Measurements from ENCODE around the gene SUPT3H.
"Not testable (repeated sequence)": the region's sequence is repeated elsewhere in the genome, so short reads cannot be mapped to it uniquely, and the experiment has no call there.

SUPT3H gene

GRCh38 chr6:45289751-45290514 lies 87.8 kb downstream of the SUPT3H start:
- ChIA-PET POLR2A (no interaction called here), CTCF (no interaction called here)
- Histone ChIP-seq H3K4me1 (ENCODE audit: control extremely low read depth in 1 of 4, control insufficient read depth in 4 of 4, insufficient read depth in 4 of 4, low read length in 3 of 4) (no peaks in the 10 kb centered on the region), H3K27ac (ENCODE audit: insufficient read depth in 1 of 2, low read depth in 1 of 2, low read length in 2 of 2, poor library complexity in 1 of 2, severe bottlenecking in 2 of 2) (no peak overlapping the region), H3K9me3 (ENCODE audit: control extremely low read depth in 1 of 5, control insufficient read depth in 4 of 5, insufficient read depth in 2 of 5, low read depth in 1 of 5, low read length in 4 of 5) (peaks cover 0 to 8% (median 0%) of the 10 kb centered on the region in 5 experiments), H3K36me3 (ENCODE audit: control insufficient read depth in 4 of 4, insufficient read depth in 4 of 4, low read length in 3 of 4) (peaks cover 0 to 5% (median 0%) of the 10 kb centered on the region in 4 experiments), H3K4me3 (ENCODE audit: control insufficient read depth in 1 of 7, extremely low read depth in 1 of 7, insufficient read depth in 4 of 7, low read depth in 2 of 7, low read length in 6 of 7) (no peak overlapping the region), H3K27me3 (replicated peaks in 2 of 5; ENCODE audit: control insufficient read depth in 4 of 5, insufficient read depth in 5 of 5, low read length in 4 of 5) (no peaks in the 10 kb centered on the region)
- WGBS (ENCODE audit: insufficient coverage), result 100% methylated on average over 3 of the region's 5 CpGs
- no peak for DNase-seq

DNA sequence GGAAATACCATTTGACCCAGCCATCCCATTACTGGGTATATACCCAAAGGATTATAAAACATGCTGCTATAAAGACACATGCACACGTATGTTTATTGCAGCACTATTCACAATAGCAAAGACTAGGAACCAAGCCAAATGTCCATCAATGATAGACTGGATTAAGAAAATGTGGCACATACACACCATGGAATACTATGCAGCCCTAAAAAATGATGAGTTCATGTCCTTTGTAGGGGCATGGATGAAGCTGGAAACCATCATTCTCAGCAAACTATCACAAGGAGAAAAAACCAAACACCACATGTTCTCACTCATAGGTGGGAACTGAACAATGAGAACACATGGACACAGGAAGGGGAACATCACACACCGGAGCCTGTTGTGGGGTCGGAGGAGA lies 91.0 kb downstream of the SUPT3H start:
- H3K27ac ChIP-seq (ENCODE audit: insufficient read depth in 1 of 2, low read depth in 1 of 2, low read length in 2 of 2, poor library complexity in 1 of 2, severe bottlenecking in 2 of 2); H3K9me3 ChIP-seq (ENCODE audit: control extremely low read depth in 1 of 5, control insufficient read depth in 4 of 5, insufficient read depth in 2 of 5, low read depth in 1 of 5, low read length in 4 of 5); H3K4me3 ChIP-seq (ENCODE audit: control insufficient read depth in 1 of 7, extremely low read depth in 1 of 7, insufficient read depth in 4 of 7, low read depth in 2 of 7, low read length in 6 of 7); H3K4me1 ChIP-seq (ENCODE audit: control extremely low read depth in 1 of 4, control insufficient read depth in 4 of 4, insufficient read depth in 4 of 4, low read length in 3 of 4); H3K27me3 ChIP-seq (replicated peaks in 2 of 5; ENCODE audit: control insufficient read depth in 4 of 5, insufficient read depth in 5 of 5, low read length in 4 of 5); H3K36me3 ChIP-seq (ENCODE audit: control insufficient read depth in 4 of 4, insufficient read depth in 4 of 4, low read length in 3 of 4); DNase-seq; POLR2A ChIA-PET; CTCF ChIA-PET: not testable (repeated sequence)
- no CpG with 5 or more reads among the region's 3 CpGs for WGBS (ENCODE audit: insufficient coverage)

GRCh38 chr6:45278367-45278766 lies 99.4 kb downstream of the SUPT3H start:
- CTCF ChIA-PET, result no interaction called here
- WGBS (ENCODE audit: insufficient coverage), result no CpG with 5 or more reads among the region's 1 CpG
- no peaks in the 10 kb centered on the region for H3K27me3 ChIP-seq (replicated peaks in 2 of 5; ENCODE audit: control insufficient read depth in 4 of 5, insufficient read depth in 5 of 5, low read length in 4 of 5)
- H3K4me3 ChIP-seq (ENCODE audit: control insufficient read depth in 1 of 7, extremely low read depth in 1 of 7, insufficient read depth in 4 of 7, low read depth in 2 of 7, low read length in 6 of 7), result no peak overlapping the region
- no peaks in the 10 kb centered on the region for H3K4me1 ChIP-seq (ENCODE audit: control extremely low read depth in 1 of 4, control insufficient read depth in 4 of 4, insufficient read depth in 4 of 4, low read length in 3 of 4)
- POLR2A ChIA-PET, result no interaction called here
- DNase-seq, result no peak
- H3K9me3 ChIP-seq (ENCODE audit: control extremely low read depth in 1 of 5, control insufficient read depth in 4 of 5, insufficient read depth in 2 of 5, low read depth in 1 of 5, low read length in 4 of 5), result peaks cover 1 to 5% (median 4%) of the 10 kb centered on the region in 5 experiments
- peaks cover 0 to 2% (median under 1%) of the 10 kb centered on the region in 4 experiments for H3K36me3 ChIP-seq (ENCODE audit: control insufficient read depth in 4 of 4, insufficient read depth in 4 of 4, low read length in 3 of 4)
- H3K27ac ChIP-seq (ENCODE audit: insufficient read depth in 1 of 2, low read depth in 1 of 2, low read length in 2 of 2, poor library complexity in 1 of 2, severe bottlenecking in 2 of 2), result no peak overlapping the region

DNA sequence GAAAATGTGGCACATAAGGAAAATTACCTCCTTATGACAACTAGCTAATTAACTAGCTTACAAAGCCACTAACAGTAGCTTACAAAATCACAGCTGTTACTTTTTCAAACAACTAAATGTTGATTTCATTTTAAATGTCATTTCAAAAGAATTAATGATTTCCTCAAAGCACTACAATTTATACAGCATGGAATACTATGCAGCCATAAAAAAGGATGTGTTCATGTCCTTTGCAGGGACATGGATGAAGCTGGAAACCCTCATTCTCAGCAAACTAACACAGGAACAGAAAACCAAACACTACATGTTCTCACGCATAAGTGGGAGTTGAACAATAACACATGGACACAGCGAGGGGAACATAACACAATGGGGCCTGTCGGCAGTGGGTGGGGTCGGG lies 100.0 kb downstream of the SUPT3H start:
- CTCF ChIA-PET; H3K4me1 ChIP-seq (ENCODE audit: control extremely low read depth in 1 of 4, control insufficient read depth in 4 of 4, insufficient read depth in 4 of 4, low read length in 3 of 4); H3K9me3 ChIP-seq (ENCODE audit: control extremely low read depth in 1 of 5, control insufficient read depth in 4 of 5, insufficient read depth in 2 of 5, low read depth in 1 of 5, low read length in 4 of 5); POLR2A ChIA-PET; H3K27ac ChIP-seq (ENCODE audit: insufficient read depth in 1 of 2, low read depth in 1 of 2, low read length in 2 of 2, poor library complexity in 1 of 2, severe bottlenecking in 2 of 2); DNase-seq; H3K27me3 ChIP-seq (replicated peaks in 2 of 5; ENCODE audit: control insufficient read depth in 4 of 5, insufficient read depth in 5 of 5, low read length in 4 of 5); H3K36me3 ChIP-seq (ENCODE audit: control insufficient read depth in 4 of 4, insufficient read depth in 4 of 4, low read length in 3 of 4); H3K4me3 ChIP-seq (ENCODE audit: control insufficient read depth in 1 of 7, extremely low read depth in 1 of 7, insufficient read depth in 4 of 7, low read depth in 2 of 7, low read length in 6 of 7): not testable (repeated sequence)
- 100% methylated on average over 2 of the region's 4 CpGs for WGBS (ENCODE audit: insufficient coverage)

GRCh38 chr6:45275358-45275757 lies 102.4 kb downstream of the SUPT3H start:
- CTCF ChIA-PET, result no interaction called here
- POLR2A ChIA-PET, result no interaction called here
- Histone ChIP-seq H3K27me3 (replicated peaks in 2 of 5; ENCODE audit: control insufficient read depth in 4 of 5, insufficient read depth in 5 of 5, low read length in 4 of 5) (no peaks in the 10 kb centered on the region), H3K27ac (ENCODE audit: insufficient read depth in 1 of 2, low read depth in 1 of 2, low read length in 2 of 2, poor library complexity in 1 of 2, severe bottlenecking in 2 of 2) (no peak overlapping the region), H3K4me1 (ENCODE audit: control extremely low read depth in 1 of 4, control insufficient read depth in 4 of 4, insufficient read depth in 4 of 4, low read length in 3 of 4) (no peaks in the 10 kb centered on the region), H3K36me3 (ENCODE audit: control insufficient read depth in 4 of 4, insufficient read depth in 4 of 4, low read length in 3 of 4) (peaks cover 0 to 5% (median under 1%) of the 10 kb centered on the region in 4 experiments), H3K9me3 (ENCODE audit: control extremely low read depth in 1 of 5, control insufficient read depth in 4 of 5, insufficient read depth in 2 of 5, low read depth in 1 of 5, low read length in 4 of 5) (peaks cover 0 to 9% (median 6%) of the 10 kb centered on the region in 5 experiments), H3K4me3 (ENCODE audit: control insufficient read depth in 1 of 7, extremely low read depth in 1 of 7, insufficient read depth in 4 of 7, low read depth in 2 of 7, low read length in 6 of 7) (no peak overlapping the region)
- no peak for DNase-seq
- no CpG with 5 or more reads among the region's 1 CpG for WGBS (ENCODE audit: insufficient coverage)

GRCh38 chr6:45272626-45273025 lies 105.1 kb downstream of the SUPT3H start:
- peaks cover 0 to 3% (median under 1%) of the 10 kb centered on the region in 4 experiments for H3K36me3 ChIP-seq (ENCODE audit: control insufficient read depth in 4 of 4, insufficient read depth in 4 of 4, low read length in 3 of 4)
- H3K9me3 ChIP-seq (ENCODE audit: control extremely low read depth in 1 of 5, control insufficient read depth in 4 of 5, insufficient read depth in 2 of 5, low read depth in 1 of 5, low read length in 4 of 5), result peaks cover 0 to 8% (median 6%) of the 10 kb centered on the region in 5 experiments
- no peak overlapping the region for H3K4me3 ChIP-seq (ENCODE audit: control insufficient read depth in 1 of 7, extremely low read depth in 1 of 7, insufficient read depth in 4 of 7, low read depth in 2 of 7, low read length in 6 of 7)
- no peaks in the 10 kb centered on the region for H3K4me1 ChIP-seq (ENCODE audit: control extremely low read depth in 1 of 4, control insufficient read depth in 4 of 4, insufficient read depth in 4 of 4, low read length in 3 of 4)
- H3K27ac ChIP-seq (ENCODE audit: insufficient read depth in 1 of 2, low read depth in 1 of 2, low read length in 2 of 2, poor library complexity in 1 of 2, severe bottlenecking in 2 of 2), result no peak overlapping the region
- no peaks in the 10 kb centered on the region for H3K27me3 ChIP-seq (replicated peaks in 2 of 5; ENCODE audit: control insufficient read depth in 4 of 5, insufficient read depth in 5 of 5, low read length in 4 of 5)
- 100% methylated on average over 2 of the region's 2 CpGs for WGBS (ENCODE audit: insufficient coverage)
- ChIA-PET CTCF (no interaction called here), POLR2A (no interaction called here)
- DNase-seq, result no peak

DNA sequence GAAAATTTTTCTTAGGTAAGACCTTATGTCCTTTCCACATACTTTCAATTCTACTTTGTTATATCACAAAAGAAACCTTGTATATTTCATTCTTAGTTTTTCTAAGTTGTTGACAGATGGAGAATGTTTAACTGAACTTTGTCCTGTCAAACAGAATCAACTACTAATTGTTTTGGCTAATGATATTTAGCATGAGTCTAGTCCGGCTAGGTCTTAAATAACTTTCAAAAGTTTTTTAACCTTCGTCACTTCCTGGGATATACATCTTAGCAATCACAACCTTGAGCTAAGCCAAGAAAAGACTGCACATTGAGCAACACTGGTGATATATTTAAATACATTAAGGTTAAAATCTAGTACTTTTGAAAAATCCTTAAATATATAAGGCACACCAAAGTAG lies 112.5 kb downstream of the SUPT3H start:
- no CpG with 5 or more reads among the region's 2 CpGs for WGBS (ENCODE audit: insufficient coverage)
- CTCF ChIA-PET, result no interaction called here
- POLR2A ChIA-PET, result no interaction called here

More for the DNA sequence above, 112.5 kb downstream of the SUPT3H start:
- Histone ChIP-seq H3K27me3 (replicated peaks in 2 of 5; ENCODE audit: control insufficient read depth in 4 of 5, insufficient read depth in 5 of 5, low read length in 4 of 5) (no peaks in the 10 kb centered on the region), H3K4me1 (ENCODE audit: control extremely low read depth in 1 of 4, control insufficient read depth in 4 of 4, insufficient read depth in 4 of 4, low read length in 3 of 4) (no peaks in the 10 kb centered on the region), H3K4me3 (ENCODE audit: control insufficient read depth in 1 of 7, extremely low read depth in 1 of 7, insufficient read depth in 4 of 7, low read depth in 2 of 7, low read length in 6 of 7) (no peak overlapping the region), H3K27ac (ENCODE audit: insufficient read depth in 1 of 2, low read depth in 1 of 2, low read length in 2 of 2, poor library complexity in 1 of 2, severe bottlenecking in 2 of 2) (no peak overlapping the region), H3K36me3 (ENCODE audit: control insufficient read depth in 4 of 4, insufficient read depth in 4 of 4, low read length in 3 of 4) (peaks cover 0 to 2% (median 1%) of the 10 kb centered on the region in 4 experiments), H3K9me3 (ENCODE audit: control extremely low read depth in 1 of 5, control insufficient read depth in 4 of 5, insufficient read depth in 2 of 5, low read depth in 1 of 5, low read length in 4 of 5) (peaks cover 0 to 5% (median 0%) of the 10 kb centered on the region in 5 experiments)
- no peak for DNase-seq

Data from common myeloid progenitor, CD34-positive (primary cell).